Left renal pelvis (tissue), 4 donors: ENCODE measurements around the gene PREX1. TPM values are rescaled to one million over a fixed set of nuclear protein-coding genes. Genes with fewer than 3 reads are reported as not detected.

Experiments used
- DNase-seq, 4 donors: peaks; one replicate each; pipeline ENCODE4 v3.0.0-alpha.2; 2013; ENCODE audit warnings: low read depth in 4 of 4, low spot score in 3 of 4
- polyA plus RNA-seq, 4 donors: library from polyadenylated mRNA; unstranded; fragments of 120-200 nt; gene quantifications; one replicate each; pipeline ENCODE4 v1.2.1, GENCODE V29; 2013; ENCODE audit not compliant: insufficient read length in 4 of 4

PREX1 gene
- polyA plus RNA-seq, 4 donors, result 11.2 to 14.5 (median 14.3) TPM

- DNase-seq, result no peak
These were observed 32.1 kb downstream of the PREX1 start for GRCh38 chr20:48795732-48796131.

- no peak for DNase-seq
These were observed 32.9 kb downstream of the PREX1 start for GRCh38 chr20:48794816-48795457.

- no peak for DNase-seq
These were observed 33.4 kb downstream of the PREX1 start for GRCh38 chr20:48794360-48794759.

- DNase-seq, result no peak
These were observed 34.0 kb downstream of the PREX1 start for GRCh38 chr20:48793776-48794175.

GRCh38 chr20:48791666-48792071, 36.1 kb downstream of the PREX1 start:
- DNase-seq, result no peak

- no peak for DNase-seq
These were observed 36.8 kb downstream of the PREX1 start for GRCh38 chr20:48791014-48791413.

- no peak for DNase-seq
These were observed 37.3 kb downstream of the PREX1 start for GRCh38 chr20:48790473-48791003.

GRCh38 chr20:48789781-48790472, 37.9 kb downstream of the PREX1 start:
- DNase-seq, result no peak

- no peak for DNase-seq
These were observed 38.6 kb downstream of the PREX1 start for GRCh38 chr20:48789185-48789668.

- DNase-seq, result no peak
These were observed 39.2 kb downstream of the PREX1 start for GRCh38 chr20:48788486-48789072.

- DNase-seq, result no peak
These were observed 39.9 kb downstream of the PREX1 start for GRCh38 chr20:48787861-48788375.

GRCh38 chr20:48786951-48787705, 40.7 kb downstream of the PREX1 start:
- DNase-seq, result no peak

- no peak for DNase-seq
These were observed 42.0 kb downstream of the PREX1 start for GRCh38 chr20:48785801-48786200.

GRCh38 chr20:48785256-48785655, 42.5 kb downstream of the PREX1 start:
- DNase-seq, result no peak

GRCh38 chr20:48784273-48784641, 43.5 kb downstream of the PREX1 start:
- no peak for DNase-seq

GRCh38 chr20:48783533-48784272, 44.1 kb downstream of the PREX1 start:
- no peak for DNase-seq

- no peak for DNase-seq
These were observed 44.9 kb downstream of the PREX1 start for GRCh38 chr20:48782901-48783308.

GRCh38 chr20:48782053-48782452, 45.7 kb downstream of the PREX1 start:
- no peak for DNase-seq

- DNase-seq, result no peak
These were observed 46.2 kb downstream of the PREX1 start for GRCh38 chr20:48781634-48782033.

GRCh38 chr20:48779435-48779834, 48.4 kb downstream of the PREX1 start:
- no peak for DNase-seq
